ENCODE data around the gene TMEM82.
A peak's percentile ranks its signal among the peaks of the same experiment; 100 is the strongest.
"Not testable (repeated sequence)": the region's sequence is repeated elsewhere in the genome, so short reads cannot be mapped to it uniquely, and the experiment has no call there.

TMEM82 gene

GRCh38 chr1:15742339-15742801 is at the start of gene TMEM82:
Gene TMEM82, plus strand, starts transcription at chr1:15742499. Its CDS starts 61 bp downstream, at chr1:15742560.
- DNase-seq: no peak

- DNase-seq: no peak
Observed at GRCh38 chr1:15693371-15693770, 48.9 kb upstream of the TMEM82 start.

- DNase-seq: peak; percentile 43
Observed at GRCh38 chr1:15696956-15697521, 45.3 kb upstream of the TMEM82 start.

GRCh38 chr1:15698201-15698600 is 44.1 kb upstream of the TMEM82 start:
- no peak for DNase-seq

GRCh38 chr1:15699321-15699720 is 43.0 kb upstream of the TMEM82 start:
- not testable (repeated sequence) for DNase-seq

- no peak for DNase-seq
Observed at GRCh38 chr1:15700508-15700907, 41.8 kb upstream of the TMEM82 start.

GRCh38 chr1:15701784-15702183 is 40.5 kb upstream of the TMEM82 start:
- DNase-seq: no peak

GRCh38 chr1:15702722-15703550 is 39.4 kb upstream of the TMEM82 start:
- DNase-seq: no peak

GRCh38 chr1:15703562-15703961 is 38.7 kb upstream of the TMEM82 start:
- DNase-seq: no peak

GRCh38 chr1:15704526-15705183 is 37.6 kb upstream of the TMEM82 start:
- DNase-seq: no peak

GRCh38 chr1:15705184-15705566 is 37.1 kb upstream of the TMEM82 start:
- no peak for DNase-seq

- DNase-seq: no peak
Observed at GRCh38 chr1:15706751-15707150, 35.5 kb upstream of the TMEM82 start.

GRCh38 chr1:15707239-15707925 is 34.9 kb upstream of the TMEM82 start:
- DNase-seq: no peak

GRCh38 chr1:15708486-15709137 is 33.7 kb upstream of the TMEM82 start:
- no peak for DNase-seq

GRCh38 chr1:15709226-15709625 is 33.1 kb upstream of the TMEM82 start:
- no peak for DNase-seq

GRCh38 chr1:15712168-15712567 is 30.1 kb upstream of the TMEM82 start:
- DNase-seq: no peak

- DNase-seq: no peak
Observed at GRCh38 chr1:15714406-15715136, 27.7 kb upstream of the TMEM82 start.

GRCh38 chr1:15717418-15718125 is 24.7 kb upstream of the TMEM82 start:
- DNase-seq: no peak

- no peak for DNase-seq
Observed at GRCh38 chr1:15718199-15718601, 24.1 kb upstream of the TMEM82 start.

- no peak for DNase-seq
Observed at GRCh38 chr1:15719381-15720120, 22.7 kb upstream of the TMEM82 start.

- no peak for DNase-seq
Observed at GRCh38 chr1:15720861-15721260, 21.4 kb upstream of the TMEM82 start.

Data from stimulated activated CD4-positive, alpha-beta T cell treated with anti-CD3 and anti-CD28 coated beads, Interleukin-15, amount 100 ng/mL, for 24 hours (primary cell).